ENCODE data around the gene ADAM23.

- TF ChIP-seq CTCF (IDR thresholded peaks at IDR 0.05; ENCODE audit: insufficient read depth, low read length, poor library complexity, severe bottlenecking) (no peak), EZH2phosphoT487 (conservative IDR thresholded peaks at IDR 0.05; ENCODE audit: low read length) (no peak)
Observed at GRCh38 chr2:206584323-206585116, 141.2 kb downstream of the ADAM23 start.
